Stimulated activated CD4-positive, alpha-beta T cell treated with anti-CD3 and anti-CD28 coated beads, Interleukin-1b, Interleukin-23, amount 100 ng/mL, for 24 hours (primary cell): Measurements from ENCODE around the gene KCP.

Experiments used
- DNase-seq, 4 experiments: peaks; one replicate each; pipeline ENCODE4 v3.0.0-alpha.2; 2020; ENCODE audit warnings: low read depth in 4 of 4, low spot score in 1 of 4

The KCP gene

DNA sequence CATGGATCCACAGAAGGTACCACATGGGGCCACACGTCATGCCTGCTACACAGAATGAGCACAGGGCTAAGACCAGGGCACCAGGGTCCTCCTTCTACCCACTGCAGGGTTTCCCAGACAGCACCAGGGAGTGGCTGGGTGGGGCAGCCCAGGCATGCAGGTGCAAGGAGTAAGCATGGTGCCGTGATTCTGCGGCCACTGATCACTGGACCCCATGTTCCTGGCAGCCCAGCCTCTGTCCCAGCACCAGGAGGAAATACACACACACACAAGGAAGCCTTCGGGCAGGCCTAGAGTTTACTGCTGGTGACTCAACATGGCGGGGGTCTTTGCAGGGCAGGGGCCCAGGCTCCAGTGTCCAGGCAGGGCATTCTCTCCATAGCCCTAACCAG lies 33.9 kb downstream of the KCP start:
- DNase-seq = no peak

DNA sequence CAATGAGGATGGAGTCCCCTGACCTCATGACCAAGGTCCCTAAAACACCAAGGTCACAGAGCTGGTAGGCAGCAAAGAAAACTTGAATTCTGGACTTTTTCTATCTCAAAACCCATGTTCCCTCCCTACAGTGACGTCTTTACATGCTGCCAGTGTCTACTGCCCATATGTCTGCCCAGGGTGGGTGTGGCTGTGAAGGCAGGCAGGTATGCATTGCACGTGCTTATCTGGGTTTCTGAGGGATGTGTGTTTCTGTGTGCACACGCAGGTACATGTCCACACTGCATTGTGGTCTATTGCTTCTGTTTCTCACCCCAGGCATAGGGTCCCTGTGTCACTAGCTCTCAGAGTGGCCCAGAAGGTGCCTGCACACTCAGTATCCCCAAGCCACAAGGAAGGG lies 34.4 kb downstream of the KCP start:
- DNase-seq = no peak

DNA sequence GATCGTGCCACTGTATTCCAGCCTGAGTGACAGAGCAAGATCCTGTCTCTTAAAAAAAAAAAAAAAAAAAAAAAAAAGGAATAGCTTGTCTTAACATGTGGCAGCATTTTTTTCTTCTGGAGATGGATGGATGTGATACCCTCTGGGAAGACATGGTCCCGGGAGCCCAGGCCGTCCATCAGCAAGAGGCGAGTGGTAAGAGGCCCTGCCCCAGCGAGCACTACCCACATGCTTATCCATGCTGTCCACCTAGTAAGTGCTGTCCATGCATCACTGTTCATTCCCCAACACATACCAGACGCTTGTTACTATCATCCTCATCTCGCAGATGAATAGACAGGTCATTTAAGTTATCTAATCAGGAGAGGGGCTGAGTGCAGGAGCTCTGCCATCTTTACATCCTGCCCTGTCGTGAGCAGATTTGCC lies 35.0 kb downstream of the KCP start:
- DNase-seq = no peak

DNA sequence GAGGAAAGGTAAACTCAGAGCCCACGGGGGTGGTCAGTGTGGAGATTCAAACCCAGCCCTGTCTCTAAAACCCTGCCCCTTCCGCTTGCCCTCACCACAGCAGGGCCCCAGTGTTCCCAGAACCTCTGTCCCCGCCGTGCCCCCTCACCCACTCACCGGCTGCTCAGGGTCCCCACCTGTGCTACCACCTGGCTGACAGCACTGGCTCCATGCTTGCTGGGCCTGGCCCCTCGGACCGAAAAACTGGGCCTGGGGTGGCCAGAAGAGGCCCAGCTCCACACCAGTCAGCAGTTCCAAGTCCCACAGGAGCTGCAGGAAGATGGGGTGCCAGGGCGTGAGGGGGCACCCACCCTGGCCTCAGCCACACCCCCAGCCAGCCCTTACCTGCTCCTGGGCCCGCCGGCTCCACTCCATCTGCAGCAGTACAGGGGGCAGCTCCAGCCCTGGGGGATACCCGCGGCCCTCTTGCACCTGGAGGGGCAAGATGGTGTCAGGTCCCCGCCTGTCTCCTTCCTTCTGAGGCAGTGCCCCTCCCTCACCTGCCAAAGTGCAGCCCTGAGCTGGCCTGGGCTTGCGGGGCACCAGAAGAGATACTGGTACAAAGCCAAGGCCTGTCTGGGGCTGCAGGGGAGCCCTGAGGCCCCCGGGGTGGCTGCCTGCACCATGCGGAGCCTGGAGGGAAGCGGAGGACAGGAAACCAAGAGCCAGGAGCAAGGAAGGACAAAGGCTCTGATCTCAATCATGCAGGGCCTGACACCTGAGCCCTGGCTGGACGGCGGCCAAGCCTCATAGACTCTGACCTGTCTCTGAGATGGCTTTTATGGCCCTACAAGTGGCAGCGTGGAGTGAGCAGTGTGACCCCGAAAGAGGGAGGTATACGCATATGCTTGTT lies 36.1 kb downstream of the KCP start:
- no peak for DNase-seq

DNA sequence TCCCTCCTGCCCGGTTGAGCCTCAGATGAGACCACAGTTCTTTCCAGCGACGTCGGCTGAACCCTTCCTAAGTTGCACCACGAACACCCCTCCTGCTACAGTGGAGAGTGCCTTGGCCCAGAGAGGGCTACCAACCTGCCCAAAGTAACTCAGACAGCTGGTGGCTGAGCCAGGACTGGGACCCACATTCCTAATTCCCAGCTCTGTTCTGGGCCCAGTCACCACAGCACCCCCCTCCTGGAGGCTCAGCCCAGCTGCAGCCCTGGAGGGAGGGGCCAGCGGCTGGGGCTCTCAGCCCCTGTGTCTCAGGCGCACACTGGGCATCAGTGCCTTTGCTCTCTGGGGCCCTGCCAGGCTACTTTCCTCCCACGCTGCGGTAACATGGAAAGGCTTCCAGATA lies 37.3 kb downstream of the KCP start:
- no peak for DNase-seq

DNA sequence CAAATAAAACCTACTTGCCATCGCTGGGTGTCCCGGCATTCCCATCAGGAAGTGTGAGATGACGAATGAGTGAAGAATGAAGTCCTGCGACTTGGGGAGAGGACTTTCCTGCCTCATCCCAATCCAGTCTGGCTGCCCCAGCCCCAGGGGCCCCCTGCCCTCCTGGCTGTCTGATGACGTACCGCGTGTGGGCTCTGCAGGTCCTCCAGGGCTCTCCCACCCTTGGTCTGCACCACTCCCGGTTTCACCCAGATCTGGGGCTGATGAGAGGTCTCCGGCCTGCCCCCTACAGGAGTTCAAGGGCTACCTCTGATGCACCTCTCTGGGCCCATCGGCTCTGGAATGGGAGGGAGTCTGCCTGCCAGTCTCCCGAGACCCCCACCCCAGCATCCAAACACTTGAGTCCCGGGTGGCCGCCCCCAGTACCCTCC lies 38.1 kb downstream of the KCP start:
- no peak for DNase-seq

DNA sequence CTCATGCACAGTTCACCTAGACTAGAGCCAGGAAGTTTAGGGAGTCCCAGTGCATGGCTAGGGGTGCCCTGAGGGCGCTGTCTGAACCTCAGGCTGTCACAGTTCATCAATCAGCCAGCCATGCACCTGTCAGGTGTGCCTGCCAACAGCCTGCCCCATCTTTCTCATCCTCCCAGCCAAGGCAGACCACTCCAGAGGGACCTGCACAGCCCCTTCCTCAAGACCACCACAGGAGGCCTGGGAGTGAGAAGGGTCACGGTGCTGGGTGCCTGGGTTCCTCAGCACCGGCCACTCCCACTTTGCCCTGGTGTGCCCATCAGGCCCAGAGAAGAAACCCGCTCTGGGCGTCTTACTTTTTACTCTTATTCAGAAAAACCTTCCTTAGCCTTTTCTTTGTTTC lies 39.5 kb downstream of the KCP start:
- DNase-seq = no peak

DNA sequence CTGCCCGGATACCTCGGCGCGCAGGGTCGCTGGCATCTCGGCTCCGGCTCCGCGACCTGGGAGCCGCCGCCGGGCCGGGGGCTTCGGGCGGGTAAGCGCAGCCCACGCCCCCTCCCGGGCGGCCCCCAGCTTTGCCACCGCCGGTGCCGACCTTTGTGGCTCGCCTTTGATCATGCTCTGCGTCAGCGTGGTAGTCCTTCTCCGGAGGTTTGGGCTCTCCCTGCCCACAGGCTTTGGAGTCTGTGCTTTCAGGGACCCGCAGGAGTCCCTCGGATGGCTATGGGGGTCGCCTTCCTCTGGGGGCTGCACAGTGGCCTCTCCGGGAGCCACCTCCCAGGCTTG lies 40.6 kb downstream of the KCP start:
- DNase-seq = no peak

DNA sequence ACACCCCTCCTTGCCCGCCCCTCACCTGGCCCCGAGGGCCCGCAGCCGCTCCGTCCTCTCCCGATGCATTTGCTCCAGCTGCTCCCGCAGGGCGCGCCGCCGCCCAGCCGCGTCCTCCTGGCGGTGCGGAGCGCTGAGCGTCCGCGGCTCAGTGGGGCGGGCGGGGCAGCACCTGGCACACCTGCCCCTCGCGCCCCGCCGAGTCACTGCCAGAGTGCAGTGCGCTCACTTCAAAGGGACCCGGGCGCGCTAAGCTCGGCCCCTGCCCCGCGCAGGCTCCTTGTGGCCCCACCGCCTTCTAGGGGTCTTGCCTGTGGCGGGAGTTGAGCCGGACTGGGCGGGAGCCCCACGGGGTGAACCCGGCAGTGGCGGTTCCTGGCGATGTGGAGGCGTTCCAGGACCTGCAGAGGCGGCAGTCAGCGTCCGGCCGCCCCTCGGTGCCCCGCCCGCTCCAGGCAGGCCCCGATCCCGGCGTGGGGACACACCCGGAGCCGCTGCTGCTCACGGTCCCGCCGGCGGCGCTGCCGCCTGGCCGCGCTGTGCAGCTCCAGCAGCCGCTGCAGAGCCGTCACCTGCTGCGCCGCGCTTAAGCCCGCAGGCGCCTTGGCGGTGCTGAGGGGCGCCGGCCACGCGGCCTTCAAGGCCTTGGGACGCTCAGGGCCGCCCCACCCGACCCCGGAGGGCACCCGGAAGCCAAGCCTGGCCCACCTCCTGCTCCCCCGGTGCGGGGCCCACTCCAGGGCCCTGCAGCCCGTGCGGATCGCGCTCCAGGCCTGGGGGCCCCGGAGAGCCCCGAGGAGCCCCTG lies 41.2 kb downstream of the KCP start:
- peak in 1 of 4 experiments; percentile 32 for DNase-seq

DNA sequence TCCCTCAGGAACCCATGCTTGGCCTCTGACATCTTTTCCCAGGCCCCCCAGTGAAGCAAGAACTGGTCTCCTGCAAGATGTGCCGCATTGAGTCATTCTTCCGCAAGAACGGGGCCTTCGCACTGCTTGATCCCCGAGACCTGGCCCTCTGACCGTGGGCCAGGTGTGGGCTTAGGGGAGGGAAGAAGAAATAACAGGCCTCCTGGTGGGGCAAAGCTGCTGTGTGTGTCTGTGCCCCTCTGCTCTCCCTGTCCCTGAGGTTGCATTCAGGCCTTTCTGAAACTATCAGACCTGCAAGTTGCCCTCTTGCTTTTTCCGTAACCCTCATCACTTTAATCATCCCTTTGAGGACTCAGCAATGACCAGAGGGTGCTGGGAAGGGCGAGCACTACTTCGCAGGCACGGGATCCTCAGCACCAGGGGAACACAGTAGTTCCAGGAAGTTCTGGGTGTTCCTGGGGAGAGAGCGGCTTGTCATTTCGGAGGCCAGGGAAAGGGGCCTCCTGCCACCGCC lies 41.8 kb downstream of the KCP start:
- DNase-seq = no peak

DNA sequence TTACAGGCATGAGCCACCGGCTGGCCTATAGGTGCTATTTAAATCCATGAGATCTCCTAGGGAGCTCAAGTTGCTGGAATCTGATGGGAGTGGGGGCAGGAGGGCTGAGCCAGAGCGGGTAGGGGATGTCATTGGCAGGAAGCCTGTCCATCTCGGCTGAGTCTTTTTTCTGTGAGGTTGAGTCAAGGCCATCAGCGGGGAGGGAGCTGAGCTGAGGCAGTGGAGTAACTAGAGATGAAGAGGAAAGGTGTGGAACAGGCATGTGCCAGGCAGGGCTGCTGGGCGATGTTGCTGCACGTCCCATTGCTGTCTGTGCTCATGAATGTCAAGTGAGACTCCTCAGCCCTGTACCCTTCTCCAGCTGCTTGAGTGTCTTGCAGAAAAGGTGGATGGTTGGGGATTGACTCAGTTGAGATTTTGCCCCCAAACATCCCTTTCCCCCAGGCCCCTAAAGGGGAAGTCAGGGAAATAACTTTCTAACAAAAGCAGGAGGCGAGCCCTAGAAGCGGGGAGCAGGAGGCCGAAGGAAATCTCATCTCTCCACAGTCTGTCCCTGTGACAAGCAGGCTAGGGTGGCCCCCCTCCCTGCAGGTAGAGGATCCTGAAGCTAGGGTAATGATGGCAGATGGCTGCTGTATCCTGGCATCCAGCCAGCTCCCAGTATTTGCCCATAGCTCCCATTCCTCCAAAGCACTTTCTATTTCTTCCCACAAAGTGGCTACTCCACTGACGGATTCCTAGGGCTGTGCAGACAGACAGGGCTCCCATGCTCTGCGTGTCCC lies 42.5 kb downstream of the KCP start:
- DNase-seq = no peak

DNA sequence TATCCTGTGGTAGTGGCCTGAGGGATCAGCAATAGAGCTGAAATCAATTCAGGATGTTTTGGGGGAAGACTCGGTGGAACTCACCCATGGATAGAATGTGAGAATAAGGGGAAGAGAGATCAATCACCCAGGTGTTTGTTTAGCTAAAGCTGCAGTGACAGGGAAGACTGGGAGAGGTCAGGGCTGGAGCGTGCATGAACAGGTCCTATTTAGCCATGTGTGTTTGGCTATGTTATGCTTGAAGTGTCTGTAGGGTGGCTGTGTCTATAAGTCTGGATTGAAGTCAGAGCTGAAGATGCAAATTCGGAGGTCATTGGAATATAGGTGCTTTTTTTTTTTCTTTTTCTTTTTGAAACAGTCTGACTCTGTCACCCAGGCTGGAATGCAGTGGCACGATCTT lies 43.3 kb downstream of the KCP start:
- no peak for DNase-seq

DNA sequence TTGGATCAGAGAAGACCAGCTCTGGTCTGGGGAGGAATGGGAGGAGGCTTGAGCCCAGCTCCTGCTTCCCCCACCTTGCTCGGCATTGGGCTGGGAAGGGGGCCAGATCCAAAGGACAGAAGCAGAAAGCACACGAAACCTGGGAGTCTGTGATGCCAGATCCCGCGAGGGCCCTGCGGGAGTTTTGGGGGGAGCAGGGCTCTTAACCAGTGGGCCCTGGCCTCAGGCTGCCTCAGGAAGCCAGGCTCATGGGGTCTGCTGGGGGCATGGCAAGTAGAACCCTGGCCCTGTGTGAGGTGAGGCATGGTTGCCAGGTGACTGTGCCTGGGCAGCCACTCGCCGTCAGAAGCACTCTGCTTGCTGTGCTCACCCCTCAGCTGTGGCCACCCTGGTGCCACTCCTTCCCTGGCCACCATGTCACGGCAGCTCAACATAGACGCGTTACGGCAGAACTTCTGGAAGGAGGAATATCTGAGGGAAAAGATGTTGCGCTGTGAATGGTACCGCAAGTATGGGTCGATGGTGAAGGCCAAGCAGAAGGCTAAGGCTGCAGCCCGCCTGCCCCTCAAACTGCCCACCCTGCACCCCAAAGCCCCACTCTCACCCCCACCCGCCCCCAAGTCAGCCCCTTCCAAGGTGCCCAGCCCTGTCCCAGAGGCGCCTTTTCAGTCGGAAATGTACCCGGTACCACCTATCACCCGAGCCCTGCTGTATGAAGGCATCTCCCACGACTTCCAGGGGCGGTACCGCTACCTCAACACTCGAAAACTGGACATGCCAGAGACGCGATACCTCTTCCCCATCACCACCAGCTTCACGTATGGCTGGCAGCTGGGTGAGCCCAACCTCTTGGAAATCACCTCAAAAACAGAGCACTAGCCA lies 44.3 kb downstream of the KCP start:
- no peak for DNase-seq

DNA sequence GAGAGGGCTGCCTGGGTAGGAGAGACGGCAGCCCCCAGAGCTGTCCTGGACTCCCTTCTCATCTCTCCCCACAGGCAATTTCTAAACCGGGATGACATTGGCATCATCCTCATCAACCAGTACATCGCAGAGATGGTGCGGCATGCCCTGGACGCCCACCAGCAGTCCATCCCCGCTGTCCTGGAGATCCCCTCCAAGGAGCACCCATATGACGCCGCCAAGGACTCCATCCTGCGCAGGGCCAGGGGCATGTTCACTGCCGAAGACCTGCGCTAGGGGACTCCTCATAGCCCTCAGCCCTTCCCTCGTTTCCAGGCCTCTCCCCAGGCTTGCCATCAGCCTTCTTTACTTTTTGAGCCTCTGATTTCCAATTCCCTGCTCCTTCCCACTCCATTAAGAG lies 45.2 kb downstream of the KCP start:
- no peak for DNase-seq

DNA sequence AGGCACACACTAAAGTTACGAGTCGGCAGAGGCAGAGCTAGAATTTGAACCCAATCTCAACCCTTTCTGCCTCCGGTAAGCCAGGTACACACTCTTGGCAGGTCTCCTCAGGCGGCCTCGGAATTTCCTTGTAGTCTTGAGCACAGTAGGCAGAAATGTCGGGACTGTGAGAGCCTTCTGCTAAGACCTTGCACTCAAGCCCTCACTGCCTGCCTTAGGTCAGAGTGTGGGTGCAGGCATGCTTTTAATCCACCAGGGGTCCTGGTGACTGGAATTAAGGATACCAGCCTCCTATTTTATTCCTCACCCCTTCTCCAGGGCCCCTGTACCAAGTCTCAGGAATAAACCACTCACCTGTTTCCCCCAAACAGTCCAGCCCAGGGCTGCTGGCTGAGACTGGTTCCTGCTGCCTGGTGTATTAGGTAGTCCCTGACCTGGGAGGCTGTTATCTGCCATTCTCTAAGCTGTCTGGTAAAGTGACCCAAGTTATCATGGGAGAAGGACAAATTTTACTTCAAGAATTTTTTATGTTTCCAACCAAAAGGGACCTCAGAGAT lies 47.0 kb downstream of the KCP start:
- DNase-seq = peak in 2 of 4 experiments; percentile 20 to 38

DNA sequence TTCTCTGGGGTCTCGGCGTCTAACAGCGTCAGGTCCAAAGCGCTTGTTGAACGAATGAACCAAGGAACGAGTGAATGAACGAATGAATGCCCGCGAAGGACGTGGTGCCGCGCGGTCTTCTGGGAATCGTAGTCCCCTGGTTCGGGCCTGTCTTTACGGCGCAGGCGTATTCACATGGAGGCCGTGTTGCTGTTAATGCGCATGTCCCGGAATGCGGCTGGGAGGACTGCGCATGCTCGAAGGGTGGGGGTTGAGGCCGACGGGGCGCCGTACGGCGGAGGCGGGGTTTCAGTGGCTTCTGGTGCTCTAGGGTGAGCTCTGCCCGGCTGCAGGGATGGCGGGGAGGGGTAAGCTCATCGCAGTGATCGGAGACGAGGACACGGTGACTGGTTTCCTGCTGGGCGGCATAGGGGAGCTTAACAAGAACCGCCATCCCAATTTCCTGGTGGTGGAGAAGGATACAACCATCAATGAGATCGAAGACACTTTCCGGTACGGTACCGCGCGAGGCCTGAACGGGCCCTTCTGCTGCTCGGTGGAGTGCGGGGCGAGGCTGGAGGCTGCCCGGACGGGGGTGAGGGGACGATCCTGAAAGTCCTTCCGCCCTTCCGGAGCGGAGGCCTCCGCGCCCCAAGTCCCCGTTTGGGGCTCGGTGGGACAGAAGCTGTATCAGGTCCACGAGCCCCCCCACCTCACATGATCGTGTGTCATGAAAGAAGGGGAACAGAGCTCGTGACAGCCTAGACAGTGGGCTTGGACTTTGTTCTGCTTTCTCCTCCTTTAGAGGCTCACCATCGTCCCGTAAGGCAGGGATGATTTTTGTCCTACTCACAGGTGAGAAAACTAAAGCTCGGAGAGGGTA lies 47.7 kb downstream of the KCP start, which contains the start of gene ATP6V1F:
Gene ATP6V1F (plus strand): TSS at position 286 of the 862 bp plus-strand sequence. CDS start 49 bp downstream, at position 335.
- peak; percentile 98 to 100 (median 100) for DNase-seq

DNA sequence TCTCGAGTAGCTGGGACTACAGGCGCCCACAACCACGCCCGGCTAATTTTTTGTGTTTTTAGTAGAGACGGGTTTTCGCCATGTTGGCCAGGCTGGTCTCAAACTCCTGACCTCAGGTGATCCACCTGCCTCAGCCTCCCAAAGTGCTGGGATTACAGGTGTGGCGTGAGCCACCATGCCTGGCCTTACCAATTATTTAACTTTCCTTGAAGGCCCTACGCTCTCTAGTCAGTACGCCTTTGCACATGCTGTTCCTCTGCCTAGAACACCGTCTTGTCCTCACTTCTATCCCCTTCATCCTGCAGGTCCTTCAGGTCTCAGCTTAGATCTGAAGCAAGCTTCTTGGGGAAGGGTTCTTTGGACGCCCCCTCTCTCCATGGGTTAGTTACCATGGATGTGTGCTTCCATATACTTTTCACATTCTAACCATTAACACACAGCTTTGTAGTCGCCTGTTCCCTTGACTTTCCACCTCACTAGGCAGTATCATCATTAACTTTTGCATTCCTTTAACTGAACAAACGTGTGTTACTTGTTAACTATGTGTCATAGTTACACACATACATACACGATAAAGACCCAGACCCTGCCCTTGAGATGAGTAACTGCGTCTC lies 48.4 kb downstream of the KCP start:
- DNase-seq = no peak
